Body of pancreas (tissue), 4 donors: ENCODE measurements around the gene PLA2G4C. TPM values are rescaled to one million over a fixed set of nuclear protein-coding genes. Genes with fewer than 3 reads are reported as not detected.
"Not testable (repeated sequence)": the region's sequence is repeated elsewhere in the genome, so short reads cannot be mapped to it uniquely, and the experiment has no call there.

Source experiments
- ATAC-seq: fragments of 150-250 bp; one replicate; pipeline ENCODE4 v1.9.1; 2016
- DNase-seq, 4 donors: peaks; one replicate each; pipeline ENCODE4 v3.0.0-alpha.2; 2019
- H3K27ac ChIP-seq, 4 donors: fragments of 200-600 bp; sonication (generic); 1 replicate in 3 of 4; 2 replicates in 1 of 4; pipeline versions ENCODE4 v1.5.1 to v1.6.1; 2016 to 2019; ENCODE audit warnings: mild to moderate bottlenecking in 1 of 4, mixed read lengths in 1 of 4, moderate library complexity in 1 of 4
- H3K27me3 ChIP-seq, 2 donors: fragments of 200-600 bp; sonication (generic); one replicate each; pipeline ENCODE4 v1.6.0; 2016; ENCODE audit warnings: mild to moderate bottlenecking in 1 of 2
- H3K36me3 ChIP-seq, 2 donors: fragments of 200-600 bp; sonication (generic); replicated peaks in 1 of 2; 2 replicates each; pipeline ENCODE4 v1.5.1; 2016; ENCODE audit warnings: low read depth in 2 of 2; ENCODE audit not compliant: insufficient read depth in 1 of 2
- H3K4me1 ChIP-seq: fragments of 200-600 bp; sonication (generic); one replicate; pipeline ENCODE4 v1.6.0; 2016
- H3K4me3 ChIP-seq, 2 donors: fragments of 200-600 bp; sonication (generic); 1 replicate in 1 of 2; 2 replicates in 1 of 2; pipeline ENCODE4 v1.5.1; 2016 to 2019
- H3K9me3 ChIP-seq, 3 donors: fragments of 200-600 bp; sonication (generic); 1 replicate in 2 of 3; 2 replicates in 1 of 3; pipeline ENCODE4 v1.5.1; 2016
- CTCF ChIP-seq, 7 experiments: fragments of 450-650 bp in 4 of 7; fragments of 200-600 bp in 3 of 7; sonication (generic) in 3 of 7; IDR thresholded peaks; one replicate each; pipeline ENCODE4 v1.5.1; 2016 to 2019; ENCODE audit warnings: antibody characterized with exemption in 7 of 7
- POLR2A ChIP-seq, 3 donors: fragments of 450-650 bp; IDR thresholded peaks; one replicate each; pipeline ENCODE4 v1.6.1; 2016; ENCODE audit warnings: antibody characterized with exemption in 3 of 3, mild to moderate bottlenecking in 2 of 3
- whole genome bisulfite sequencing, 2 donors: methylation state at CpG; one replicate each; pipeline ENCODE4 v1.1.5; 2017; 5-methylcytosine and 5-hydroxymethylcytosine counted together
- intact Hi-C: fragments of 100-400 bp; cut with DNase I; formaldehyde crosslinking; loops from one replicate; pipeline ENCODE4 v1.15.1; 2023
- total RNA-seq, 2 donors: library from RNA; depleted of rRNA; stranded (reverse); fragments of >200 nt; gene quantifications; one replicate each; pipeline ENCODE4 v1.1.0, GENCODE V29; 2016

PLA2G4C gene
- total RNA-seq, 2 donors from 2014 or later = 4.4 to 10.9 TPM

- Histone ChIP-seq H3K36me3 (no peaks in the 10 kb centered on the region), H3K9me3 (no peaks in the 10 kb centered on the region), H3K27ac (no peak overlapping the region), H3K4me3 (no peak overlapping the region), H3K27me3 (no peaks in the 10 kb centered on the region), H3K4me1 (peaks cover 14% of the 10 kb centered on the region)
- TF ChIP-seq CTCF (IDR thresholded peaks at IDR 0.05) = no peak
- no peak for TF ChIP-seq POLR2A (IDR thresholded peaks at IDR 0.05)
- intact Hi-C loops = loop anchor here (5.0 kb wide), 1 partner anchor 53 kb away; no protein-coding TSS in a partner anchor
- ATAC-seq (no peak), DNase-seq (no peak)
- 96 to 100% methylated on average over 5 of the region's 5 CpGs for WGBS, 2 donors
These were observed 6.7 kb downstream of the PLA2G4C start for GRCh38 chr19:48103922-48104321.

- H3K27me3 ChIP-seq = no peaks in the 10 kb centered on the region
- H3K27ac ChIP-seq = no peak overlapping the region
- TF ChIP-seq POLR2A (IDR thresholded peaks at IDR 0.05) (no peak), CTCF (IDR thresholded peaks at IDR 0.05) (peak in 6 of 7 experiments; percentile 24 to 47 (median 37))
- DNase-seq = peak in 1 of 4 donors; percentile 21
- intact Hi-C loops = loop anchor here (5.0 kb wide), 1 partner anchor 54 kb away; no protein-coding TSS in a partner anchor
- no peak overlapping the region for H3K4me3 ChIP-seq
- ATAC-seq = no peak
- no peaks in the 10 kb centered on the region for H3K9me3 ChIP-seq
- no peaks in the 10 kb centered on the region for H3K36me3 ChIP-seq
- WGBS, 2 donors = 51 to 71% methylated on average over 9 to 13 of the region's 13 CpGs
- H3K4me1 ChIP-seq = peaks cover 13% of the 10 kb centered on the region
These were observed 7.5 kb downstream of the PLA2G4C start for GRCh38 chr19:48102870-48103751.

- Histone ChIP-seq H3K27me3 (no peaks in the 10 kb centered on the region), H3K9me3 (no peaks in the 10 kb centered on the region), H3K27ac (no peak overlapping the region), H3K36me3 (no peaks in the 10 kb centered on the region), H3K4me1 (peaks cover under 1% of the 10 kb centered on the region), H3K4me3 (no peak overlapping the region)
- DNase-seq = no peak
- no peak for ATAC-seq
- no peak for TF ChIP-seq POLR2A (IDR thresholded peaks at IDR 0.05)
- 67 to 80% methylated on average over 4 of the region's 4 CpGs for WGBS, 2 donors
- intact Hi-C loops = no loop called here
These were observed 14.9 kb downstream of the PLA2G4C start for GRCh38 chr19:48095612-48096175.

- Histone ChIP-seq H3K9me3 (no peaks in the 10 kb centered on the region), H3K36me3 (no peaks in the 10 kb centered on the region), H3K4me3 (no peak overlapping the region), H3K27ac (no peak overlapping the region), H3K27me3 (no peaks in the 10 kb centered on the region), H3K4me1 (peaks cover 7% of the 10 kb centered on the region)
- TF ChIP-seq CTCF (IDR thresholded peaks at IDR 0.05) (no peak), POLR2A (IDR thresholded peaks at IDR 0.05) (no peak)
- DNase-seq = no peak
- 83 to 84% methylated on average over 2 of the region's 2 CpGs for WGBS, 2 donors
- ATAC-seq = no peak
- intact Hi-C loops = no loop called here
These were observed 15.8 kb downstream of the PLA2G4C start for GRCh38 chr19:48094855-48095203.

GRCh38 chr19:48094129-48094854, 16.3 kb downstream of the PLA2G4C start:
- TF ChIP-seq POLR2A (IDR thresholded peaks at IDR 0.05) = no peak
- no peaks in the 10 kb centered on the region for H3K27me3 ChIP-seq
- 13 to 22% methylated on average over 1 of the region's 1 CpG for WGBS, 2 donors
- no peak overlapping the region for H3K27ac ChIP-seq
- H3K36me3 ChIP-seq = no peaks in the 10 kb centered on the region
- no peak for DNase-seq
- ATAC-seq = no peak
- H3K9me3 ChIP-seq = no peaks in the 10 kb centered on the region
- peaks cover 10% of the 10 kb centered on the region for H3K4me1 ChIP-seq
- intact Hi-C loops = no loop called here
- no peak overlapping the region for H3K4me3 ChIP-seq

GRCh38 chr19:48091111-48091718, 19.4 kb downstream of the PLA2G4C start:
- intact Hi-C loops, DNase-seq: not testable (repeated sequence)

More at GRCh38 chr19:48091111-48091718, 19.4 kb downstream of the PLA2G4C start:
- 74 to 79% methylated on average over 13 of the region's 13 CpGs for WGBS, 2 donors
- not testable (repeated sequence) for H3K36me3 ChIP-seq, H3K27me3 ChIP-seq, ATAC-seq, H3K27ac ChIP-seq, H3K4me3 ChIP-seq, H3K9me3 ChIP-seq
- H3K4me1 ChIP-seq = peaks cover 10% of the 10 kb centered on the region
